ENCODE results near the gene GATM.

DNA sequence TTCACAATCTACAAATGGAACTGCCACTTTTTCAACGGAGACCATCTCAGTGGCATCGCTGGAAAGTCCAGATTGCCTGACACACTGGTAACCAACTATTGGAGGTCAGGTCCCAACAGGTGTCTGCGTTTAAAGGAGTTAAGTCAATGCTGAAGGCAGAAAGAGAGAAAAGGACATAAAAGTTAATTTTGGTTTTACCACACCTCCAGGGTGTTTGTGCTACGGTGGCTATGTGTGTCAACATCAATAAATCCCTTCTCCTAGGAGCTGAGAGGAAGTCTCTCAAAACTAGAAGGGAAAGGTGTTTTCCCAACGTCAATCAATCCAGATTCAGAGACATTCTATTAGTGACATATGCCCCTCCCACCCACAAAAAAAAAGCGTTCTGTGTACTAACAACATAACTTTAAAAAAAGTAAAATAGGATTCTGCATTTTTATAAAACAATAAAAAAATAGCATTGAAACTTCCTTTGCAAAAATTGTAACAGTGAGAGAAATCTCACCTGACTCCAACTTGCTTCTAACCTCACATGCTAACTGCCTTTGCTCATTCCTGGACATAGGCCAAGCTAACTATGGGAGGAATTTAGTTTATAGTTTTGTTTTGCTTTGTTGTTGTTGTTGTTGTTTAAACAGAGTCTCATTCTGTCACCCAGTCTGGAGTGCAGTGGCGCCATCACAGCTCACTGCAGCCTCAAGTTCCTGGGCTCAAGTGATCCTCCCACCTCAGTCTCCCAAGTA is 58.7 kb downstream of the GATM start:
- TF ChIP-seq, protein P1, sequence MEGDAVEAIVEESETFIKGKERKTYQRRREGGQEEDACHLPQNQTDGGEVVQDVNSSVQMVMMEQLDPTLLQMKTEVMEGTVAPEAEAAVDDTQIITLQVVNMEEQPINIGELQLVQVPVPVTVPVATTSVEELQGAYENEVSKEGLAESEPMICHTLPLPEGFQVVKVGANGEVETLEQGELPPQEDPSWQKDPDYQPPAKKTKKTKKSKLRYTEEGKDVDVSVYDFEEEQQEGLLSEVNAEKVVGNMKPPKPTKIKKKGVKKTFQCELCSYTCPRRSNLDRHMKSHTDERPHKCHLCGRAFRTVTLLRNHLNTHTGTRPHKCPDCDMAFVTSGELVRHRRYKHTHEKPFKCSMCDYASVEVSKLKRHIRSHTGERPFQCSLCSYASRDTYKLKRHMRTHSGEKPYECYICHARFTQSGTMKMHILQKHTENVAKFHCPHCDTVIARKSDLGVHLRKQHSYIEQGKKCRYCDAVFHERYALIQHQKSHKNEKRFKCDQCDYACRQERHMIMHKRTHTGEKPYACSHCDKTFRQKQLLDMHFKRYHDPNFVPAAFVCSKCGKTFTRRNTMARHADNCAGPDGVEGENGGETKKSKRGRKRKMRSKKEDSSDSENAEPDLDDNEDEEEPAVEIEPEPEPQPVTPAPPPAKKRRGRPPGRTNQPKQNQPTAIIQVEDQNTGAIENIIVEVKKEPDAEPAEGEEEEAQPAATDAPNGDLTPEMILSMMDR (IDR thresholded peaks at IDR 0.05): no peak
- TF ChIP-seq POLR2A (IDR thresholded peaks at IDR 0.05): no peak

Measured in thyroid gland (tissue), 4 donors.